GDM1 (cell line): Measurements from ENCODE around the gene PCP2.

Experiments
- DNase-seq: peaks from one replicate; lab custom pipeline; 2025; lab: John Stamatoyannopoulos, UW

The PCP2 gene

DNA sequence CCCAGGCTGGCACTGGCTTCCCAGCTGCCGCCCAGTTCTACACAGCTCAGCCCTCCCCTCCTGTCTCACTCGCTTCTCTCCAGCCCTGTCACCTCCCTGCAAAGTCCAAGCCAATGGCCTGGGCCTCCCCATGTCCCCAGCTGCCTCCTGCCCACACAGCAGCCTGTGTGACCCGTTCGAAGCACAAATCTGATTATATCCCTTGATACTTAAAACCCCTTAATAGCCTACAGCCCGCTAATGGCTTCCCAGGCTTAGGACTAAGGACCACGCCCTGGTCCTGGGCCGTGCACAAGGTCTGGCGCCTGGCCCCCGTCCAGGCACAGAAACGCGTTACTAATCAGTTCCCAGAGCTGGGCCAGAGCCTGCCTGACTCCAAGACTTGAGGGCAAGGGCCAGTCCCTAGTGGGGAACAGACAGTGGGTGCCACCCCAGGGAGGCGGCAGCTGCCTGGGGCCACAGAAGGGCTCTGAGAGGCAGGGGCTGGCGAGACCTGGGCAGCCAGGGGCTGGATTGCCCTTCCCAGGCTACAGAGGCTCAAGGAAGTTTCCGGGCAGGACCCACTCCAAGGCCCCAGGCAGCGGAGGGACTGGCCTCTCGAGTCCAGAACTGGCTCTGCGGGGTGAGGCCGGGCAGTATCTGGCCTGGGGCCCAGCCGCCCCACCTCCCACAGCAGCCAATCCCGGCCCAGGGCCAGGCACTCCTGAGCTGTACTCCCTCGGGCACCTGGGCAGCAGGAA, 14.6 kb downstream of the PCP2 start:
- DNase-seq, result no peak

DNA sequence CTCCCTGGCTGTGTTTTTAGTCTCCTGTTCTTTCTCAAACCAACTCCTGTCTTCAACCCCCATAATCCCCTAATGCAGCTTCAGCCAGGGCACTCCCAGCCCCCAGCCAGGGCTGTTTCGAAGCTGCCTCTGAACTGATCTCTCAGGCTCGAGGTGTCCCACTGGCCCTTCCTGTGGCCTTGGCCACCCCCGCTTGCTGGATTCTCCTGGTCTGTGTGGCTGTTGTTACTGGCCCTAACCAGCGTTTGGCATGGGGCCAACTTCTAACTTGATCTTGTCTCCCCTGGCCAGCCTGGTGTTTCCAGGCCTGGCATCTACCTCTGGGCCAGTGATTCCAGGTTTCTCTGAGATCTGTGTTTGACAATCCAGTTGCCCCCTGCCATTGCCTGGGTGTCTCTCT, 15.2 kb downstream of the PCP2 start:
- DNase-seq, result no peak

DNA sequence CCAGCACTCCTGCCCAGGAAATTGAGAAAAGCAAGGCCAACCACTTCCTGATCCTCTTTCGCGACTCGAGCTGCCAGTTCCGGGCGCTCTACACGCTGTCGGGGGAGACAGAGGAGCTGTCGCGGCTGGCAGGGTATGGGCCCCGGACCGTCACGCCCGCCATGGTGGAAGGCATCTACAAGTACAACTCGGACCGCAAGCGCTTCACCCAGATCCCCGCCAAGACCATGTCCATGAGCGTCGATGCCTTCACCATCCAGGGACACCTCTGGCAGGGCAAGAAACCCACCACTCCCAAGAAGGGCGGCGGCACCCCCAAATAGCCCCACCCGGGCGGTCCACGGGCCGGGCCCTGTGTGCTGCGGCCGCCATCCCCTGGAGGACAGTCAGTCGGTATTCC, 15.8 kb downstream of the PCP2 start:
- DNase-seq, result no peak

DNA sequence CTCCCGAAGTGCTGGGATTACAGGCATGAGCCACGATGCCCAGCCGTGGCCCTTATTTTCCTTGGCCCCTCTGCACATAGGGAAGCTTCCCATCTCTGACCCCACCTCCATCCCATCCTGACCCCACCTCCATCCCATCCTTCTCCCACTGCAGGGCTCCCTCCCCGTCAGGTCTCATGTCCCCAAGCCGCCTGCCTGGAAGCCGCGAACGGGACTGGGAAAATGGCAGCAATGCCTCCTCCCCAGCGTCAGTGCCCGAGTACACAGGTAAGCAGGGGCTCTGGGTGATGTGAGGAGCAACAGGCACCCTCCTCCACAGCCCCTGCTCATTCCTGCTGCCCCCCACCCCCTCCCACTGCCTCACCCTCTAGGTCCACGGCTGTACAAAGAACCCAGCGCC, 16.3 kb downstream of the PCP2 start:
- DNase-seq, result no peak

DNA sequence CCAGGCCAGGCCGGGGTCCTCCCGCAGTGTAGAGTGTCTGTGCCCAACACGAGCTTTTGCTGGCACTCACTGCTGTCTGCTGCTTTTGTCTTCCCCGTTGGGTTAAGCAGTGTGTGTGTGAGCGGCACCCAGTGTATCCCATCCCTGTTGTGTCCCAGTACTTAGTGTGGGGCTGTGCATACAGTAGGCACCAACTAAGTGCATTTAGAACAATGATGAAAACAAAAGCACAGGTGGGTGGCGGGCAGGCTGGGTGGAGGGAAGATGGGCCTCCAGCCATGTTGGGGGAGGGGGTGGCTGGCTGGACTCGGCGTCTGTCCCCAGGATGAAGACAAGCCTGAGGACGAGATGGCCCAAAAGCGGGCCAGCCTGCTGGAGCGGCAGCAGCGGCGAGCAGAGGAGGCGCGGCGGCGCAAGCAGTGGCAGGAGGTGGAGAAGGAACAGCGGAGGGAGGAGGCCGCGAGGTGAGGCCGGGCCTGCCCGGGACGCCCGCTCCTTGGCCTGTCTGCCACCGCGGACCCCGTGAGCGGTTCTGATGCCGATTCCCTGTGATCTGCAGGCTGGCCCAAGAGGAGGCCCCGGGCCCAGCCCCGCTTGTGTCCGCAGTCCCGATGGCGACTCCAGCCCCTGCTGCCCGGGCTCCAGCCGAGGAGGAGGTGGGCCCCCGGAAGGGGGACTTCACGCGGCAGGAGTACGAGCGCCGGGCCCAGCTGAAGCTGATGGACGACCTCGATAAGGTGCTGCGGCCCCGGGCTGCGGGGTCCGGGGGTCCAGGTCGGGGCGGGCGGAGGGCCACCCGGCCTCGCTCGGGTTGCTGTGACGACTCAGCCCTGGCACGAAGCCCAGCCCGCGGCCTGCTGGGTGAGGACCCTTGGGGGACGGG, 18.4 kb downstream of the PCP2 start:
- no peak for DNase-seq

DNA sequence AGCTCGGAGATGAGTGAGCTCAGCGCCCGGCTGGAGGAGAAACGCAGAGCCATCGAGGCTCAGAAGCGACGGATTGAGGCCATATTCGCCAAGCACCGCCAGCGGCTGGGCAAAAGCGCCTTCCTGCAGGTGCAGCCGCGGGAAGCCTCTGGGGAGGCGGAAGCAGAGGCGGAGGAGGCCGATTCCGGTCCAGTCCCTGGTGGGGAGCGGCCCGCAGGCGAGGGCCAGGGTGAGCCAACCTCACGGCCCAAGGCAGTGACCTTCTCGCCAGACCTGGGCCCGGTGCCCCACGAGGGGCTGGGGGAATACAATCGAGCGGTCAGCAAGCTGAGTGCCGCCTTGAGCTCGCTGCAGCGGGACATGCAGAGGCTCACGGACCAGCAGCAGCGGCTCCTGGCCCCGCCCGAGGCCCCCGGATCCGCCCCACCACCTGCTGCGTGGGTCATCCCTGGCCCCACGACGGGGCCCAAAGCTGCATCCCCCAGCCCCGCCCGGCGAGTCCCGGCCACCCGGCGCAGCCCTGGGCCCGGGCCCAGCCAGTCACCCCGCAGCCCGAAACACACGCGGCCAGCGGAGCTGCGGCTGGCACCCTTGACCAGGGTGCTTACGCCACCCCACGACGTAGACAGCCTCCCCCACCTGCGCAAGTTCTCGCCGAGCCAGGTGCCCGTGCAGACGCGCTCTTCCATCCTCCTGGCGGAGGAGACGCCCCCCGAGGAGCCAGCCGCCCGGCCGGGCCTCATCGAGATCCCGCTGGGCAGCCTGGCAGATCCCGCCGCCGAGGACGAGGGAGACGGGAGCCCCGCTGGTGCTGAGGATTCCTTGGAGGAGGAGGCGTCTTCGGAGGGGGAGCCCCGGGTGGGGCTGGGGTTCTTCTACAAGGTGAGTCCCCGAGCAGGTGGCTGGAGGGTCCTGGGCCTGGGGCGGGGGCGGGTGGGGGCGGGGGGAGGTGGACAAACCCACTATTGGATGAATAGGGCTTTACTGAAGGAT, 20.9 kb downstream of the PCP2 start:
- DNase-seq, result no peak

DNA sequence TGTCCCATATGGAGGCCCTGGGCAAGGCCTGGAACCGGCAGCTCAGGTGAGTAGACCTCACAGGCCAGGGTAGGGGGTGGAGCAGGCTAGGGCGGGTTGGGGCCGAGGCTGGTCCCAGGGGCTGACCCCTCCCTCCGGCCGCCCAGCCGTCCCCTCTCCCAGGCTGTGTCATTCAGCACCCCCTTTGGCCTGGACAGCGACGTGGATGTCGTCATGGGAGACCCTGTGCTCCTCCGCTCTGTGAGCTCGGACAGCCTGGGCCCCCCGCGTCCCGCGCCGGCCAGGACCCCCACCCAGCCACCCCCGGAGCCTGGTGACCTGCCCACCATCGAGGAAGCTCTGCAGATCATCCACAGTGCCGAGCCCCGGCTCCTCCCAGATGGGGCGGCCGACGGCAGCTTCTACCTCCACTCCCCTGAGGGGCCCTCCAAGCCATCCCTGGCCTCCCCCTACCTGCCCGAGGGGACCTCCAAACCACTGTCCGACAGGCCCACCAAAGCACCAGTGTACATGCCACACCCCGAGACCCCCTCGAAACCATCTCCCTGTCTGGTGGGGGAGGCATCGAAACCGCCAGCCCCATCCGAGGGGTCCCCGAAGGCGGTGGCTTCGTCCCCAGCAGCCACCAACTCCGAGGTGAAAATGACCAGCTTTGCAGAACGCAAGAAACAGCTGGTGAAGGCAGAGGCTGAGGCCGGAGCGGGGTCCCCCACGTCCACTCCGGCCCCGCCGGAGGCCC, 21.8 kb downstream of the PCP2 start:
- no peak for DNase-seq

DNA sequence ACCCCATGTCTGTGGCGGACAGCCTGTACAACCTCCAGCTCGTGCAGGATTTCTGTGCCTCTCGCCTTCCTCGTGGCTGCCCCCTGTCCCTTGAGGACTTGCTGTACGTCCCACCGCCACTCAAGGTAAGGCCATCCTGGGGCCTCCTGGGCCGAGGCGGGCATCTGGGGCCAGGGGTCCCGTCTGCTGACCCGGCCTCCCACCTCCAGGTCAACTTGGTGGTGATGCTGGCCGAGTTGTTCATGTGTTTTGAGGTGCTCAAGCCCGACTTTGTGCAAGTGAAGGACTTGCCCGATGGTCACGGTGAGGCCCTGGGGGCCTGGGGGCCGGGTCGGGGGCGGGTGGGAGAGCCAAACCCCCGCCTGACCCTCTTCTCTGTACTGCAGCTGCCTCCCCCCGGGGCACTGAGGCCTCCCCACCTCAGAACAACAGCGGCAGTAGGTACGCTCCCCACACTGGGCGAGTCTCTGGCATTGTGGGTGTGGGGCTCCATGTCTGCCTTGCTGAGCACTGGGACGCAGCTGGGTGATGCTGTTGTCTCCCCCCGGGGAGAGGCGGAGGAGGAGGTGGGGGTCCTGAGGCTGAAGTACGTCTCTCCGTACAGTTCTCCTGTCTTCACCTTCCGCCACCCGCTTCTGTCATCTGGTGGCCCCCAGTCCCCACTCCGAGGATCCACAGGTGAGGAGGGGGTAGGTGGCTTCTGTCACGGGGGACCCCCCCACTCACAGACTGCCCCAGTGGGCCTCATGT, 22.9 kb downstream of the PCP2 start:
- no peak for DNase-seq

DNA sequence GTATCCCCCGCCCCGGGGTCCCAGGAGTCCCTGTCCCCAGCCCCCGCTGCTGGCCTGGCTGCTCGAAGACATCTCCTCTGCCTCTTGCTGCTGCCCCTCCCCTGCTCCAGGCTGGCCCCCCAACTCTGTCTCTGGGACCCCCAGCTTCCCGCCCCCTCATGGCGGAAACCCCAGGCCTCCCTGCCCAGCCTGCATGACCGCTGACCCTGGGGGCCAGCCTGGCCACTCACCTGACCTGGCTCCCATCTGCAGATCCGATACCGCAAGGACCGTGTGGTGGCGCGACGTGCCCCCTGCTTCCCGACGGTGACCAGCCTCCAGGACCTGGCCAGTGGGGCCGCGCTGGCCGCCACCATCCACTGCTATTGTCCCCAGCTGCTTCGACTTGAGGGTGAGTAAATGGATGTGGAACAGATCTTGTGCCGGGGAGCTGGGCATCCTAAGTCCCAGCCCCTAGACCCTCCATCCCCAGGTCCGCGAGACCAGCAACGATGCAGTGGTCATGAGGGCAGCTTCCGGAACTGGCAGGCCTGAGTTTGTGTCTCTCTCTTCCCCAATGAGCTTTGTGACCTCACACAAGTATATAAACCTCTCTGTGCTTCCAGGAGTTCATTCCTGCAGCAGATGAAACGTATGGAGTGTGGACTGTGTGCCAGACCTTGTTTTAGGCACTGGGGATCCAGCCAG, 25.5 kb downstream of the PCP2 start:
- DNase-seq, result no peak

DNA sequence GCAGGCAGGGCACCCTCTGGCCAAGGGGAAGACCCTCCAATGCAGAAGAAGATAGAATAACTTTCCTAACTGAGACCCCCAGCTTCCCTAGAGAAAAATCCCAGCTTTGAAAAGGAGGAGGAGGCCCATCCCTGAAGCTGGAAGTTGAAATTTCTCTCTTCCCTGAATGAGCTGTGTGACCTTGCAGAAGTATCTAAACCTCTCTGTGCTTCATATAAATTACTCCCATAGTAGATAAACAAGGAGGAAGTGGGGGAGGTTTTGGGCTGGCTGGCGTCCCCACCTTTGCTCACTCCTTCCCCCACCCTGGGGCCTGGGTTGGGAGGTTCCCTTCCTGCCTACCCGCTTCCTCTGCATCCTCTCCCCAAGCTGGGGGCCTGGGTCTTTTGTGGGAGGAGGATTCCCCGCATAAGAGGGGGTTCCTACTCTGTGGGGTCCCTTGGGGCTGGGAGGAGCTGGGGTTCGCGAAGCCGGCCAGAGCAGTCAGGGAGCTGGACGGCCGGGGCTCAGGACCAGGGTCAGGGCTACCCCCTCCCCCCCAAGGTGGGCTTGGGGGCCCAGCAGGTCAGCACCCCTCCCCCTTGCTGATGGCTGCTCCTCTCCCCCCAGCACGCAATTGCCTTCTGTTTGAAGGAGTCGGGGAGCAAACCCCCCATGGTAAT, 26.2 kb downstream of the PCP2 start:
- no peak for DNase-seq

DNA sequence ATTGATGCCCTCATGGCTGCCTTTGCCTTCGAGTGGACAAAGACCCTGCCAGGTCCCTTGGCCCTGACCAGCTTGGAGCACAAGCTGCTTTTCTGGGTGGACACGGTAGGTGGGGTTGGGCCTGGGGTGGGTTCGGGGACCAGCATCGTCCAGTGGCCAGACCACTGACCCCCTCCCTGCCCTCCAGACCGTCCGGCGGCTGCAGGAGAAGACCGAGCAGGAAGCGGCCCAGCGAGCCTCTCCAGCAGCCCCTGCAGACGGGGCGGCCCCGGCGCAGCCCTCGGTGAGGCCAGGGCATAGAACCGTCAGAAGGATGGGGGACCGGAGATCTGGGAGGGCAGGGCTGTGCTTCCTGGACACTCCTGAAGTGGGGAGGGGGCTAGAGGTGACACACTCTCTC, 27.2 kb downstream of the PCP2 start:
- DNase-seq, result no peak

DNA sequence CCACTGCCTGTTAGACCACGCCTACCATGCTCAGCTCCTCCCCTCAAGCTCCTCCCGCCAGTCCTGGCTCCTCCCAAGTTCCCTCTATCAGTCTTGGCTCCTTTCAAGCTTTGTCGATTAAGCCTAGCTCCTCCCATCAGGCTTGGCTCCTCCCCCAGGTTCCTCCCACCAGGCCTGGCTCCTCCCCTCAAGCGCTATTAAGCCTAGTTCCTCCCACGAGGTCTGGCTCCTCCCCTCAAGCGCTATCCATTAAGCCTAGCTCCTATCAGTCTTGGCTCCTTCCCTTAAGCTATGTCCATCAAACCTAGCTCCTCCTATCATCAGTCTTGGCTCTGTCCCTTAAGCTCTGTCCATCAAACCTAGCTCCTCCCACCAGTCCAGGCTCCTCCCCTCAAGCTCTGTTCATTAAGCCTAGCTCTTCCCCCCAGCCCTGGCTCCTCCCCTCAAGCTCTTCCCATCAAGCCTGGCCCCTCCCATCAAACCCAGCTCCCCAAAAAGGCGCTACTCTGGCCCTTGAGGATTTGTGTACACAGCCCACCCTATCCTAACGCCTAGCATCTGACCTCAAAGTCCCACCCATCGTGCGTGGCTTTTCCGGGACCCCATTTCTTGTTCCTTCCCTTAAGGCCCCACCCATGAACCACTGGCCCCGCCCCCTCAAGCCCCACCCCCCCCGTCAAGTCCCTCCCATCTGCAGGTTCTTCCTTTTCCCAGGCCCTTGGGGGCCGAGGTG, 27.9 kb downstream of the PCP2 start:
- DNase-seq, result peak; percentile 7

DNA sequence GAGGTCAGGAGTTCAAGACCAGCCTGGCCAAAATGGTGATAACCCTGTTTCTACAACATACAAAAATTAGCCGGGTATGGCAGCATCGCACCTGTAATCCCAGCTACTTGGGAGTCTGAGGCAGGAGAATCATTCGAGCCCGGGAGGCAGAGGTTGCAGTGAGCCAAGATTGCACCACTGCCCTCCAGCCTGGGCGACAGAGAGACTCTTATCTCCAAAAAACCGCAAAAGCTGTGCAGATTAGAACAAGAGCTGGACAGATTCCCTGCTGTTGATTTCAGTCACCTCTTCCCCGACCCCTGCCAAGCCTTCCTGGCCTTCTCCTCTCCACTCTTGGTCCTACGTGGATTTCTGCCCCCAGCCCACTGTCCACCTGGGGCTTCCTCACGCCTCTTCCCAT, 29.6 kb downstream of the PCP2 start:
- no peak for DNase-seq

DNA sequence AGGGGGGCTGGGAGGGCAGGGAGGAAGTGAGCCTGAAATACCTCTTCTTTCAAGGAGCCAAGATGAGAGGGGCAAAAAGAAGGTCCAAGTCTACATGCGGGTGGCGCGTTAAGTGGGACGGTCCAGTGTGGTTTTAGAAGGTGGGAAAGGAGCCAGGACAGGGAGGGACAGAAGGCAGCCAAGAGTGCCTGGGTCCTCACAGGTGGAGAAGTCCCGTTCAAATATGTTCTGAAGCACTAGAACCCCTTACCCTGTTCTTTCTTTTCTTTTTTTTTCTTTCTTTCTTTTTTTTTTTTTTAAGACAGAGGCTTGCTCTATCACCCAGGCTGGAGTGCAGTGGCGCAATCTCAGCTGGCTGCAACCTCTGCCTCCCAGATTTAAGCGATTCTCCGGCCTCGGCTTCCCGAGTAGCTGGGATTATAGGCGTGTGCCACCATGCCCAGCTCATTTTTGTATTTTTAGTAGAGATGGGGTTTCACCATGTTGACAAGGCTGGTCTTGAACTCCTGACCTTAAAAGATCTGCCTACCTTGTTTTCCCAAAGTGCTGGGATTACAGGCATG, 30.5 kb downstream of the PCP2 start:
- DNase-seq, result no peak

DNA sequence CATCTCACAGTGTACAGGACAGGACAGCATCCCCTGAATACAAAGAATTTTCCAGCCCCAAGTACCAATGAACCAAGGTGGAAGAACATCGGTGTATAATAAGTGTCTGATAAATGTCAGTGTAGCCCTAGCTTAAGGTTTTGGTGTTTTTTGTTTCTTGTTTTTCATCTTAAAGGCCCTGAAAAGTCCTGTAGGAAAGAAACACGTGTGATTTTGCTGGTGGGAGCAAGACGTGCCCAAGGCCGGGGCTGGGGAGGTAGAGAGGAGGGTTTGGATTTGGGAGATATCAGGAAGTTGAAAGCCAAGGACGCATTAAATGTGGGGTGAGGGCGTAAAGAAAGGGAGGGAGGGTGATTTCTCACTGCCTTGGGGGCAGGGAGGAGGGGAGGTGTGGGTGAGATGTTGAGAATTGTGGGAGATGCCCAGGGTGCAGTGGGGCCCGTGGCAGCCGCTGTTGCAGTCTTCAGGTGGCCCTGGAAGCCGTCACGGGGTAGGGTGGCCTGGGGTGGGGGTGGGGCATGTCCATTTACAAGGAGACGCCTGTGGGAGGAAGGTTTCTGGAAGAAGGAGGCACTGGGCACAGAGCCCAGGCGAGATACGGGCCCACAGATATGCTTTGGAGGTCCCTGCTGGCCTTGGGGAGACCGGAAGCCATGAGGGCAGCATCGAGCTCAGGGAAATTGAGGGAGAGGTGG, 31.1 kb downstream of the PCP2 start:
- DNase-seq, result no peak

DNA sequence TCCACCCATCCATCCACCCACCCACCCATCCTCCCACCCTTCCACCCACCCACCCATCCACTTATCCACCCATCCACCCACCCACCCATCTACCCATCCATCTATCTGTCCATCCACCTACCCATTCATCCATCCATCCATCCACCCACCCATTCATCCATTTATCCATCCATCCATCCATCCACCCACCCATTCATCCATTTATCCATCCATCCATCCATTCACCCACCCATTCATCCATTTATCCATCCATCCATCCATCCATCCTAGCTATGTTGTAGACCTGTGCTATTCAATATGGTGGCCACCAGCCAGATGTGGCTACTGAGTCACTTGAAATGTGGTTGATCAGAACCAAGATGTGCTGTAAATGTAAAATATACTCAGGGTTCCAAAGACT, 32.8 kb downstream of the PCP2 start:
- DNase-seq, result no peak

DNA sequence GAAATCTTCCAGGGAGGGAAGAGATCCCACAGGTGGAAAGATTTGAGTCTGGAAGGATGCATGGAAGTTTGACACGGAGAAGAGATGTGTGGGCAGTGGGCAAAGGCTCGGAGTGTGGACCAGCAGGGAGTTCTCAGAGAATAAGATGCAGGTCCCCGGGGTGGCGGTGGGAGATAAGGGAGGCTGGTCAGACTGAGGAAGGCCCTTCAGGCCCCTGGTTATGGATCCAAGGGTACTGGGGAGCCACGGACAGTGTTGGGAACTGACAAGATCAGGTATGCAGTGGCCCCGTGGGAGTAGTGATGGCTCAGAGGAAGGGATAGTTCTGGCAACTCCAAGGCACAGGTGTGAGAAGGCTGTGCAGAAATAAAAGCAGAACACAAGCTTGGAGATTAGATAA, 35.3 kb downstream of the PCP2 start:
- no peak for DNase-seq

DNA sequence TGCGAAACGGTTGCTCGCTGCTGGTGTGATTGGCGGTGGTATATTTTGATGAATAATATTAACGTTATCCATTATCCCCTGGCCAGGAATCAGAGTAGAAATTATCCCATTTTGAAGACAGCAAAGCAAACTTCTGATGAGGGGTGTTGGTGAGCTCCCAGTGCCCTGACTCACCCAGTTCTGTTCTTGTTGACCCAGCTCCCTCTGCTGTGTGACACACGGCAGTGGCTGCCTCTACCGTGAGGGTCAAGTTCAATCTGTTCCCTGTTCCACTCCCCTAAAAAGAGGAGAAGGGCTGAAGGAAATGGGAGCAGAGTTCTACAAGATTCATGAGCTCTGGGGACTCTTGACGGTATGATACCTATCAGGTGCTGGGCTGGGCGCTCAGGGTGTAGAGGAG, 35.8 kb downstream of the PCP2 start:
- no peak for DNase-seq
